Right hindlimb (tissue), 1 donor: ENCODE data around the gene FCGR3A.

ENCODE experiments used
- DNase-seq: peaks from one replicate; pipeline ENCODE4 v3.0.0-alpha.2; 2018

The FCGR3A gene

GRCh38 chr1:161499099-161500039 lies 50.2 kb downstream of the FCGR3A start:
- DNase-seq = no peak

DNA sequence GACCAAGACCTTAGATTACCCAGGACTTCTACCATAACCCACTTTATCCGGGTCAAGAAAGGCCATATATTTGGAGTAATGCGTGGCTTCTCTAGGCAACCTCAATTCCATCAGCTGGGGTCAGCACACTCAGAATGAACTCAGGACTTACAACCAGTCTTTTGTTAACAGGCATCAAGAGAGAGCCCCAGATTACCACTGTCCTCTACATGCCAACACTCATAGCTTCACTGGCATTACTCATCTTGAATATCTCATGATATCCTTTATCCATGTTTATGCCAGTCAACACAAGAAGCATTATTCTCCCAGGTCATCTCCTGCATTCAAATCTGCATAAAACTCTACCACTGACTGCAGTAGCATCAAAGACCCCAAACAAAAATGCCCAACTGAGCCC lies 51.0 kb downstream of the FCGR3A start:
- no peak for DNase-seq

DNA sequence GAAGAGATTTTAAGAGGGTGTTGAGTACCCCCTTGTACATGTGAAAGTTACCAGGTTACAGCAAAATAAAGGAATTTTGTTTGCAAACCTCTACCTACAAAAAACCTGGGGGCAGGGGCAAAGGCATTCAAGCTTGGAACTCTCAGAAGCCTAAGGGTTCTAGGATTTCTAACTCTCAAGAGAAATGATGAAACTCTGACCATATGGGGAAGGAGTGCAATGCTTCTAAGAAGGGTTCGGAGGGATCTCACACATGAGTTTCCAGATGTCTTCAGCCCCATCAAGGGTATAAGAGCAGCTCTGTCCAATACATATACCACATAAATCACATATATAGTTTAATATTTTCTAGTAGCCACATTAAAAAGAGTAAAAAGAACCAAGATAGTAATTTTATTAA lies 51.7 kb downstream of the FCGR3A start:
- DNase-seq = no peak

DNA sequence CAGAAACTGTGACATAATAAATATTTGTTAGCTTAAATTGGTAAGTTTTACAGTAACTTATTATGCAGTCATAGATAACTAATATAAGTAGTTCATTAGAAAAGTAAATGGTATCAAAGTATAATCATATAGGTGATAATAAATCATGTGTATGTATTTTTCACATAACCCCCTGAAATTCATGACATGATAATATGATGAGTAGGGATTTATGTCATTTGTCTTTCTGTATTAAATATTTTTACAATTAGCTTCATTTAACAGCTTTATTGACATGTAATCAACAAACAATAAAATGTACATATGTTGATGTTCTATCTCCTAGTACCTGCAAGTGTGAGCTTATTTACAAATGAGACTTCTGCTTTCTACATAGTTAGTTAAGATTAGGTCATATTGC lies 54.1 kb downstream of the FCGR3A start:
- DNase-seq = no peak

- no peak for DNase-seq
Observed at GRCh38 chr1:161494091-161494735, 55.4 kb downstream of the FCGR3A start.

DNA sequence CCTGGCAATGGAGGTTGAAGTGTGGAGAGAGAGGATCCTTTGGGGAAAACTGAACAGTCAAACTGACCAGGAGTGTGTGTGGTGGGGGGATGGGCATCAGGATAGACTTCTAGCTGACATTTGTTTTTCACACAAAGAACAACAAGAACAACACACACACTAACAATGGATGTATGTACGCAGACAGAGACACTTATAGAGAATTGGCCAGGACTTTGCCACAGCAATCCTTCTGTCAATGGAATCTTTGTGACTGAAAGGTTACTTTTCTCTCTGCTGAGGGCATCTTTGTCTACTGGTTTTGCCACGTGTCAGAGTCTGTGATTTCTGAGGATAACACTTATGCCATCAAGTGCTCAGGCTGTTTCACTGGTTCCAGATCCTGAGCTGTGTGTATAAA lies 56.8 kb downstream of the FCGR3A start:
- no peak for DNase-seq
